DND-41 (cell line): ENCODE data around the gene AJM1.

Source experiments
- CTCF ChIP-seq: IDR thresholded peaks from 2 replicates; pipeline ENCODE4 v1.5.1; 2012; ENCODE audit warnings: borderline replicate concordance, low read length, moderate library complexity, mild to moderate bottlenecking; ENCODE audit not compliant: poor library complexity, severe bottlenecking; ENCODE audit errors: extremely low read depth
- EZH2 ChIP-seq: IDR thresholded peaks from 3 replicates; pipeline ENCODE4 v1.6.1; 2012; ENCODE audit warnings: borderline replicate concordance, low read depth, mild to moderate bottlenecking, moderate library complexity, low read length, inconsistent platforms; ENCODE audit not compliant: severe bottlenecking

DNA sequence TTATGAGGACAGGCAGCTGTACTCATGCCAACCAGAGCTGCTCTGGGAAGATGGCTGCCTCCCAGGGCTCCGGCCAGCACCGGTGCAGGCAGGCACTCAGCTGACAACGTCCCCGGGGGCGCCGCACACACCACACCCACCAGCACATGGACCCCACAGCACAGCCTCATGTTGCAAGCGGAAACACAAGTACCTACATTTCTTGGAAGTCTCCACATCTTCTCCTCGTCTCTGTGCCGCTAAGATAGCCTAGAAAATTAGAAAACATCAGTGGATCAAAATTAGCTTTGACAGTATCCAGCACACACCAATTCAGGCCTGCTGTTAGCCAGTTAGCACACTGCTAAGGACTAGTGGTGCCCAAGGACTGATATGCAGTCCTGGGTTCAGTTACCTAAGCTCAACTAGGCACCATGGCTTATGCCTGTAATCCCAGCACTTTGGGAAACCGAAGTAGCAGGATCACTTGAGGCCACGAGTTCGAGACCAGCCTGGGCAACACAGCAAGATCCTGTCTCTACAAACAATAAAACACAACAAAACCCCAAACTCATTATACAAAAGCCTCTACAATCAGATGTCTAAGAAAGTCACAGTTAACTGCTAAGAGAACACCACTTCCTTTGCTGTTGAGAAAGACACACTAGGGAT lies 21.5 kb downstream of the AJM1 start:
- TF ChIP-seq CTCF (no peak), EZH2 (no peak)
